ENCODE measurements around the gene THSD7B.
"Not testable (repeated sequence)": the region's sequence is repeated elsewhere in the genome, so short reads cannot be mapped to it uniquely, and the experiment has no call there.

Gene THSD7B

DNA sequence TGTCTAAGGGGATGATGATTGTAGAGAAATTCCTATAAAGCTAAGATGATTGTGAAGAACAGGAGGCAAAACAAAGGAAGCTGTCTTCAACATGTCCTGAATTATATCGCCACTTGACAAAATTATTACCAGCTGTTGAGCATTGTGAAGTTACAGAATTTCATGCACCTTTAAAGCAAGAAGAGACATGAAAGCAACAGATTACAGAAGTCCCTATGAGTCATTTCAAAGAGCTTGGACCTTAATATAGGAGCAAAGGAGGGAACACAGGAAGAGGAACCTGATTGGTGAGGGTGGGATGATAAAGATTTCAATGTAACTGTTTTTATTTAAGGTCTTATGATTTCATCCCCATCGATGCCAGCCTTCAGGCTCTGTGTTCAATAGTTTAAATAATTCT, 672.0 kb downstream of the THSD7B start:
- DNase-seq = no peak

DNA sequence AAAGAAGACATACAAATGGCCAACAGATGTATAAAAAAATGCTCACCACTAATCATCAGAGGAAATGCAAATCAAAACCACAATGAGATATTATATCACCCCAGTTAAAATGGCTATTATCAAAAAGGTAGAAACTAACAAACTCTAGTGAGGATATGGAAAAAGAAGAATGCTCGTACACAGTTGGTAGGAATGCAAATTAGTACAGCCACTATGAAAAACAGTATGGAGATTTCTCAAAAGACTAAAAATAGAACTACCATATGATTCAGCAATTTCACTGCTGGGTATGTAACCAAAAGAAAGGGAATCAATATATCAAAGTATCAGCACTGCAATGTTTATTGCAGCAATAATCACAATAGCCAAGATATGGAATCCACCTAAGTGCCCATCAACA, 679.6 kb downstream of the THSD7B start:
- no peak for DNase-seq

DNA sequence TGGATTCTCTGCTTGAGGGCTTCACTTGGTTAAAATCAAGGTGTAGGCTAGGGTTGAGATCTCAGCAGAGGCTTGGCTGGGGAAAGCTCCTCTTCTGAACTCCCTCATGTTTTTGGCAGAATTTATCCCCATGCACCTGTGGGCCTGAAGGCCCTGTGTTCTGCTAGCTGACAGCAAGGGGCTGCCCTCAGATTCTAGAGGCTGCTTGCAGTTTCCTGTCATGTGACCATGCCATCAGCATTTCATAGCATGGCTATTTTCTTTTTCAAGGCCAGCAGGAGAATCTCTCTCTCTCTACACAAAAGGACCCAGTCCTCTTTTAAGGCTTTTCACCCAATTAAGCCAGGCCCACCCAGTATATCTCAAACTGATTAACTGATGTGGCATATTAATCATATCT, 684.1 kb downstream of the THSD7B start:
- no peak for DNase-seq

DNA sequence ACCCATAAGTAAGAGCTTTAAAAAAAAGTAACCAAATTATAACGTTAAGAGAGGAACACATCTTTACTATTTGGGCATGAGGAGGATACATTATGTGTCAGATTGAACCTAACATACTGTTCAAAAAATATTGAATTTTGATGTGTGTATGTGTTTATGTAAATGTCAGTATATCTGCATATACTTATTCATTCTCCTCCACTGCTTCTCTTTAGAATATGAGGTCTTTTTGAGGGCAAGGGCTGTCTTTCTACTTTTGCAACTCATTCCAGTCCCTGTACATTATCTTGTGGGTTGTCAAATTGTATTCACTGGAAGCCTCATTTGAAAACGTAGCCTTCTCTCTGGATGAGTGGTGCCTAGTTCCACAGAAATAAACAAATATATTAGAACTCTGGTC, 689.5 kb downstream of the THSD7B start:
- DNase-seq = no peak

DNA sequence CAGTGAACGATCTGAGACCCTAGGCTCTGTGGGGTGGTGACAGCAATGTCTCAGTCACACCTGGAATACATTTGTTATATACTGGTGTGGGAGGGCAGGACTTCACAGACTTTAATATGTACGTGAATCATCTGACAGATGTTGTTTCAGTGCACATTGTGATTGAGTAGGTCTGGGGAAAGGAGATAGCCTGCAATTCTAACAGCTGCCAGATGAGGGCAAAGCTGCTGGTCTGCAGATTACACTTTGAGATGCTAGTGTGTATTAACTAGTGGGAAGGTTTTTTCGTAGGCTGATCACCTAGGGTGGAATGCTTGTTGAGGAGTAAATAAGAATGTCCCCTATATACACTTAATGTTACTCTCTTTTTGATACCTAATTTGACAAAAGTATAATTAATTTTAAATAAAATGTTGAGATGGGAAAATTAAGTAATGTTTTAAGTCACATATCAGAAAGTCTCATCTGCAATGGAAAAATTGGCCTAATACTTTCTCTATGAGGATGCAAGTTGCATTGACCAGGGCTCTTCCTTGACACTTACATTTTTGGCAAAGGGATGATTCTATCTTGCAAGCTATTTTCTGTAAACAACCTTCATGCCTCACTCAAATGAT, 702.0 kb downstream of the THSD7B start:
- no peak for DNase-seq

DNA sequence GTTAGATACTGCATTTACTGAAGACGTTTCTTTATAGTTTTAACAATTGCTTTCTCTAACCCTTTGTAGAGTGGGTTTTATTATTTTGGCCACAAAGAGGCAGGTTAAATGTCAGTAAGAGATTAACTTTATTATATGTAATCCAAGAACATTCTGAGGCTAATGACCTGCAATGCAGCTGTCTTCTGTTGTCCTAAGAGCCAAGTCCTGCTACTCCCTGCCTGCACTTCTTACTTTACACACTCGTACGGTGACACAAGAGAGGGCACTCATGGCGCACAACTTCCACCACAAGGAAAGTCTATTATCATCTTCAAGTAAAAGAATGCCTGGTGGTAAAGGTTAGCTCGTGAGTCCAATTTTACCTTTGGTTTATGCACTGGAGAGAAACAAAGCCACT, 727.9 kb downstream of the THSD7B start:
- no peak for DNase-seq

DNA sequence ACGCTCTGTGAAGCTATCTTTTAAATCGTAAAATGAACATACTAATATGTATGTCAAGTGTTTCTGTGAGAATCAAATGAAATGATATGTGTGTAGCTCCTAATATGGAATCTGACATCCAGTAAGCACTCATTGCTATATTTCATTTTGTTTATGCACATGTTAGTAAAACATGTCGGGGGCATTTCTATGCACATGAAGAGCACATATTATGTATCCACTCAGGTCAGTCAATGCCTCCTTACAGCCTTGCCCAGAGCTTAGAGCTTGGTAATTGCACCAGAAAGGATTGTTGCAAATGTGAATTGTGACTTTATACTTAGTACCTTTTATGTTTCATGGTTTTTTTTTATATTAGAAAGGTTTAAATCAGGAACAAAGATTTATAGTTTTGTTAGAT, 735.3 kb downstream of the THSD7B start:
- DNase-seq = no peak

DNA sequence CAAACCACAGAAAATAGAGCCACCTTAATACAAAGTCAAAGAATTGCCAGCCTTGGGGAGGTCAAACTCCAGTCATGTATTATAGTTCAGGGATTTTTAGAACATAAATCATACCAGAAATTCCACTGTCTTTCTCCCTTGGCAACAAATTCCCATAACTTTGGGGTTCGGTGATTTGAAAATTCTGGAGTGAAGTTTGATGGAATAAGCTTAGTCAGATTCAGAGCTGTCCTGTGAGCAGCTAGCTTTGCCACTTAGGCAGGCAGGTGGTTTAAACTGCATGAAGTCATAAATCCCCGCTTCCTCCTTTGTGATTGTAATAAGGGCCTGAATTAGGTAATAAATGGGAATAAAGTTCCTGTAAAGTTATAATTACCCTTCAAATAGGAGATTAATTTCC, 741.9 kb downstream of the THSD7B start:
- no peak for DNase-seq

DNA sequence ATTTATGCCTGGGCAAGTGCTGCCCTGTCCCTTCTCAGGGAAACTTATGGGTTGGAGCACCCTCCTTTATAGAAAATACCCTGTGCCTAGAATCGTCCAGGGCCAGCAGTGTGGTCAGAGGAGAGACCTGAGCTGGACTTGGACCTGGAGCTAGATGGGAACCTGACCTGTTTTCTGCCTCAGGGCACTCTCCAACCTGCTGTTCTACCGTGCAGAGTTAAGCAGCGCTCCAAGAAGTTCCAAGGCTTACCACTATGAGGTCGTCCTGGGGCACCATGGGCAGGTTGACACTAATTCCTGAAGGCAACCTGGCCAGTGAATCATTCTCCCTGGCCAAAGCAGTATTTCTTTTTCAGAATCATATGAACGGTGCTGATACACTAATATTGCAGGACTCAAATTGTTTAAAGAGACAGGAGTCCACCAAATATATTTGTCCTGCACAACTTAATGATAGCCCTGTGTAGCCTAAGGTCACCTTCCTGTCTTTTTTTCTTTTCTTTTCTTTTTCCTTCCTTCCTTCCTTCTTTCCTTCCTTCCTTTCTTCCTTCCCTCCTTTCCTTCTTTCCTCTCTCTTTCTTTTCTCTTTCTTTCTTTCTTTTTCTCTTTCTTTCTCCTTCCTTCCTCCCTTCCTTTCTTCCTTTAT, 743.5 kb downstream of the THSD7B start:
- DNase-seq = no peak

DNA sequence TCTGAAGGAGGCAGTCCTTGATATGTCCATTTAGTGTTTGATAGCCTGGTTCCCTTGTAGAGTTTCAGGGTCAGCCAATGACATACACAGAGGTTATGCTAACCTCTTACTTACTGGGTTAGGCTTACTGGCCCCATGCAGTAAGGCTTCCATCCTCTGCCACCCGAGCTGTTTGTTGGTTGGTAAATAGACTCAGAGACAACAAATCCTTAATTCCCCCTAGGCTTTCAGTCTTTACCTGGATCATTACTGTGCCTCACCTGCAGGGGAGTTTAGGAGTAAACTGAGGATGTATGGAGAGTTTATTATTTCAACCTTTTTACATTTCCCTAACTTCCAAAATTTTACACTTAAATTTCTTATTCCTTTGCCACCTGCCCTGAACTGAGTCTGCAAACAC, 746.2 kb downstream of the THSD7B start:
- no peak for DNase-seq

DNA sequence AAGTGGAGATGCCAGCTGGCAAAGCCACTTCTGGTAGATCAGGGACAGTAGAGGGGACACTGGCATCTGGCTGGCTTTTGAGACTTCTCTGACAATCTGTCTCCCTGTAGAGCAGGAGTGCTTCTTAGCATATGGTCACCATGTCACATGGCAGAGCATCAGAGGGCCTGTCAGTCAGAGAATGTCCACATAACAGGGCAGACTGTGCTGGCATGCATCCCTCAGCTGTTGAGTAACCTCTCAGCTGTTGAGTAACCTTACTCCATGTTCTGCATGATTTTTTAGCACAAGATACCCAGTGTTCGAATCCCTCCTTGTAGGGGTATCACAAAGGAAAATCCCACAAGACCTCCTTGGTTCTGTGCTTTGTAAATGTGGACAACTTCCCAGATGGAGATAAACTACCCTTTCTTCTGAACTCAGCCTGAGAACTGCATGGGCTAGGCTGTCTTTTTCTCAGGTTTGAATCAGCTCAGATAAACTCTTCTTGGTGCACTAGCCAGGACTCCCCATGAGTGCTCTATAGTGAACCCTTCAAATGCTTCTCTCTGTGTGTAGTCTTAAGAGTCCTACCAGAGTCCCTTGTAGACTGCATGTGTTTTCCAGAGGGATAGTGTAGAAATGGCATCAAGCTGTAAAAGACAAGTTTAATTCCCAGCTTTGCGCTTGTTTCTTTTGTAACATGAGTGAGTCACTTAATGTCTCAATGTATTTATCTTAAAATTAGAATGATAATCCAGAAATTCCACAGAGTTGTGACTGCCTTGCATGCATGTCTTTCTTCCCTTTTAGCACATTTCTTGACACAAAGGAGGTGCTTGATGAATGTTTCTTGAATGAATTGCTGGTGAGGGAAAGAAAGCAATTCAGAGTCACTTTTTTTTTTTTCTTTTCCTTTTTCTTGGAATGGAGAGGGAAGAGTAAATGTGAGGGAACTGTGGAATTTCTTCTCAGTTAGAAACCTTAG, 756.6 kb downstream of the THSD7B start:
- DNase-seq = no peak

DNA sequence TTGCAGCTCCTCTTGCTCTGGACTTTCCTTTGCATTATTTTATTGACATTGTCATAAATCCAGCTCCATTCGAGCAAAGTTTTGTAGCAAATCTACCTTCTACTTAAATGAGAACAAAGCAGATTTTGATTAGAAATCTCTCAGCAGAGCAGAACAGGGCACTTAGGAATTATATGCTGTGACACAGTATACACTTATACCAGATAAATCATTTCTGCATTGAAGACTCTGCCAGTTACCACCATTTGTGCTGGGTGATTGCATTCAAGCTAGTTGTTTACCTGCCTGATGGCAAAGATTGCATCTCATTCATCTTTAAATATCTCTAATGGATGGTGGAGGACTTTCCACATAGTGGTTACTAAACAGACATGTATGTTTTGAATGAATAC, 757.3 kb downstream of the THSD7B start:
- DNase-seq = no peak

DNA sequence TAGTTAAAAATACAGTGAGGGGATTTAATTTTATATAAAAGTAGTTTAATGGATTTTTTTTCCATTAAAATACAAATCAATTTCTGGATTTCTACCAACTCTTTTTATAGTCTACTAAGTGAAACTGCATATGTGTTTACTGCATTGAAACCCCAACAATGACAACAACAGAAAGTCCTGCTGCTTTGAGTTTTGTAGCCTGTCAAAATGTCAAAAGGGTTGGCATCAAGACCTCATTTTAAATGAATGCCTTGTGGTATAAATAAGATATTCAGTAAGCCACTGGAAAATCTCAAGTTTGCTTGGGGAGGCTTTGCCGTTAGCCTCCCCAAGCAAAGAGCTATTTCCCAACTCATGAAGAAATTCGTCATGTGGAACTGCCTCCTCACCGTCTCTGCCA, 758.6 kb downstream of the THSD7B start:
- no peak for DNase-seq

DNA sequence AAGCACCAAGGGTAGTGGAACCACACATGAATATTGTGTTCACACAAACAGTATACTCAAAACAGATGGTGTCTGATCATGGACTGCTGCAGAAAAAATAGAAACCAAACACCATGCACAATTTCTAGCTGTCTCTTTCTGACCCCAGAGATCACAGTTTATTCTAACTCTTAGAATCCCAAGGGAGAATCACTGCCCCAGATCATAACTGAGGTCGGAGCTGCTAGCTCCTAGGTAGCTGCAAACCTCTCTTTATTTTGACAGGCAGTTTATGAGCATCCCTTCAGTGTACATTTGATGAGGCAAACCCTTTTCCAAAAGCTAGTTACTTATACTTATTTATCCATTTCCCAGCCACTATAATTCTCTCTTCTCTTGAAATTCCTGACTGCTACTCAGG, 759.8 kb downstream of the THSD7B start:
- DNase-seq = no peak

DNA sequence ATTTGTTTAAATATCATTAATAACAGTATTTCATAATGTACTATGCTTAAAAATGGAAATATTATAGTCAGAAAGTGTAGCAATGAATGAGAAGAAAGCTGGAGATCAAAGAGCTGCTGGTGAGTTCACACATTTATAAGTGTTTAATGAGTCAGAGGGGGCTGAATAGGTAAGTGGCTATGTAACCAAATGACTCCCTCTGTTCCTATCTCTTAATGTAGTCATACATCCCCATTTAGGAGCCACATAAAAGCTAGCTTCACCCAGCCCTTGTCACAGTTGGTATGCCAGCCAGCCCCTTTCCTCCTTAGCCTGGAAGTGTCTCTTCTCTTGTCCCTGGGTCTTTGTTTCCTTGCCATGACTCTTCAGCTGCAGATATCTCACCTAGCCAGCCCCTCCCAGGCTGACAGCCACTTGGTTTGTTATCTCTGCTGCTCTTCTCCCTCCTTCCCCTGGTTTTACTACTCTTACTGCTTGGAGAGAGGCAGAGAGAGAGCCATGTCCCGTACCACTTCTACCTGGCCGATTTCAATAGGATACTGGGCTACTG, 760.4 kb downstream of the THSD7B start:
- DNase-seq = no peak

DNA sequence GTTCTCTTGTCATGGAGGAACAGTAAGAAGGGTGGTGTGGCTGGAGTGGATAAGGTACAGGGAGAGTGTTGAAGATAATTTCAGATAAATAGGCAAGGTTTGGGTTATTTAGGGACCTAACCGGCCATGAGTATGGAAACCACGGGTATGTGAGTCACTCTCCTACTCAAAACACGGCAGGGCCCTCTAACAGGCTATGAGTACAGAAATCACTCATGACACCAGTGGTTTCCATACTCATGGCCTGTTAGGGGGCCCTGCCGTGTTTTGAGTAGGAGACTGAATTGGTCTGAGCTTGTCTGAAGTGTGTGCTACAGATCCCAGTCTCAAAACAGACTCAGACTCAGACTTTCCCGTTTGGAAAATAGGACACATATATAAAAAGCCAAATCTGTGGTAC, 770.6 kb downstream of the THSD7B start:
- DNase-seq = no peak

DNA sequence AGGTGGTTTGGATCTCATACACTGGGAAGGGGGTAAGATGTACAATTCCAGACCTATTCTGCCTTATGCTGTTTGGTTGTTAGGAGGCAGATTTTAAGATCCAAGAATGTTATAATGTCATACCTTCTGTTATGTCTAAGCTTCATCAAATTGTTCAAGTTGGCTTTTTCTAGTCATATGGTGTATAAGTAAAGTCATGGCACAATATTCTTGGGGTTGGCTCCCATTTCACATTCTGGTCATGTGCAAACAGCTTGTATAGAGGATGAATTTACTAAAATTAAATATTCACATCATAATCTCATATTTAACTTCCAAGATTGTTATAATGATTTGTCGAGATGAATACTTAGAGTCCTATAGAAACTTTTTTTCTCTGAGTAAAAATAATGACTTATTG, 774.0 kb downstream of the THSD7B start:
- no peak for DNase-seq

DNA sequence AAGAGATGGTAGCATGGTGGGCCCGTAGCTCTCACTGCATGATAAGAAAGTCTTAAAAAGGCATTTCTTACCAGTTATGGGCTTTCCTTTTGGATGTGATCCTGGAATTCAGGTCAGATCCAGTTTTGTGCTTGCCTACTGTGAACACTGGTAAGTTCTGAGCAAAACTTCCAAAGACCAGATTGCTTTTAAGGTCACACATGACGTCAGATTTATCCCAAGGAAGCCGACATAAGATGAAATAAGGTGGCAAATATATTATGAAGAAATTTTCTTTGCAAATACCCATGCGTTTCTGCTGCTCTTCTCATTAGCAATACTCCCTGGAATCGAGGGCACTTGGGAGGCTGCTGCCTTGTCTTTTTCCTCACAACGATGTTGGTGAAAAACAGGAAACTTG, 782.5 kb downstream of the THSD7B start:
- no peak for DNase-seq

DNA sequence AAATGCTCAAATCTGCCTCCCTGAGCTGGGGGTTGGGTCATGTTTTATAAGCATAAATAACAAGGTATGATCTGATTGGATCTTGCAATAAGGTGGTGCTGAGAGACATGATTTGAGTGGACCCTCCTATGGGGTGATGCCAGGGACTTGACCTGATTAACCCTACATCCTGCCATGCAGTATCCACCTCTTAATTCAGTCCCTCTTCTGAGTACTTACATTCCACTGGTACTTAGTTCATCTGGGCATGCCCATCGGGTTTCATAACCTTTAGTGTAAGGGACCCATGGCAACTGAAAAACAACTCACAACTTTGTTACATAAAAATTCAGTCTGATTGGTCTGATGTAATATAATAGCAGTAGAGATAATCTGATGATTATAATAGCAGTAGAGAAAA, 801.0 kb downstream of the THSD7B start:
- no peak for DNase-seq

DNA sequence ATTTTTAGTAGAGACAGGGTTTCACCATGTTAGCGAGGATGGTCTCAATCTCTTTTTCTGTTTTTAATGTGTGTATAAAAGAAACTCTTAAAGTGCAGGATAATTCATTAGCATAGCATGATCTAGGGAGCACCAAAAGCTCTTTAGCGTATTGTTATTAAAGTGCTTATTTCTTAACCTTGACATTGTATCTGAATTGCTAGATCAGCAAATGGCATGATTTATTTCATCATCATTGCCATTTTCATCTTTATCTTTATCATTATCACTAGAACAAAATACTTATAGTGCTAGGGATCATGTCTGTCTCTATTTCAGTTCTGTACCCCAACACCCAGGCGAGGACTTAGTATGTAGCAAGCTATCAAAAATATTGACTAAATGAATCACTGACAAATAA, 805.1 kb downstream of the THSD7B start:
- DNase-seq = no peak

DNA sequence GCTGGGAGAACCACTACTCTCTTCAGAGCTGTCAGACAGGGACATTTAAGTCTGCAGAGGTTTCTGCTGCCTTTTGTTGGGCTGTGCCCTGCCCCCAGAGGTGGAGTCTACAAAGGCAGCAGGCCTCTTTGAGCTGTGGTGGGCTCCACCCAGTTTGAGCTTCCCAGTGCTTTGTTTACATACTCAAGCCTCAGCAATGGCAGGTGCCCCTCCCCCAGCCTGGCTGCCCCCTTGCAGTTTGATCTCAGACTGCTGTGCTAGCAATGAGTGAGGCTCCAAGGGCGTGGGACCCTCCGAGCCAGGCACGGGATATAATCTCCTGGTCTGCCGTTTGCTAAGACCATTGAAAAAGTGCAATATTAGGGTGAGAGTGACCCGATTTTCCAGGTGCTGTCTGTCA, 822.5 kb downstream of the THSD7B start:
- not testable (repeated sequence) for DNase-seq

DNA sequence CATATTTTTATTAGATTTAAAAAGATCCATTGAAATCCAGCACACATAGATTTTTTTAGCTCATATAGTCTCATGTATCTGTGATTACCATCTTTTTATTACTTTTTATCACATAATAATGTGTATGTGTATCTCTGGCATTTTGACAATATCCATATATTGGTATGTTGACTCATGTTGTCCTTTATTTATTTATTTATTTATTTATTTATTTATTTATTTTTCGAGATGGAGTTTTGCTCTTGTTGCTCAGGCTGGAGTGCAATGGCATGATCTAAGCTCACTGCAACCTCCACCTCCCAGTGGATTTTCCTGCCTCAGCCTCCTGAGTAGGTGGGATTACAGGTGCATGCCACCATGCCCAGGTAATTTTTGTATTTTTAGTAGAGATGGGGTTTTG, 823.2 kb downstream of the THSD7B start:
- DNase-seq = not testable (repeated sequence)

DNA sequence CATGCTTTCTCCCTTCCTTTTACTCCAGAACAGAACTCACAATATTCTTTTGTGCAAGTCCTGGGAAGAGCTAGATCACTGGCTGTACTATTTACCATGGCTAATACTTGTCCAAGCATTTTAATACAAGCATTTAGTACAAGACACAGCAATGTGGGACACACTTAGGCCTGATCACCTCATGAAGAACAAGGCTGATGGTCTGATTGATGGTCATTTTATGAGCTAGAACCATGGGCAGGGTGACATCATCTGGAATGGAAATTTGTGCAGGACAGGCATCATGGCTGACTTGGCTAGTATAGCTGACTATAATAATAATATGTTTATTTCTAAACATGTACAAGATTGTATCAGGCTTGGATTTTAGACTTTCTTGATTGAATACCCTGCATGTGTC, 824.8 kb downstream of the THSD7B start:
- DNase-seq = no peak

Measured in T-helper 9 cell (primary cell).